ENCODE measurements around the gene AGR2.

The AGR2 gene

DNA sequence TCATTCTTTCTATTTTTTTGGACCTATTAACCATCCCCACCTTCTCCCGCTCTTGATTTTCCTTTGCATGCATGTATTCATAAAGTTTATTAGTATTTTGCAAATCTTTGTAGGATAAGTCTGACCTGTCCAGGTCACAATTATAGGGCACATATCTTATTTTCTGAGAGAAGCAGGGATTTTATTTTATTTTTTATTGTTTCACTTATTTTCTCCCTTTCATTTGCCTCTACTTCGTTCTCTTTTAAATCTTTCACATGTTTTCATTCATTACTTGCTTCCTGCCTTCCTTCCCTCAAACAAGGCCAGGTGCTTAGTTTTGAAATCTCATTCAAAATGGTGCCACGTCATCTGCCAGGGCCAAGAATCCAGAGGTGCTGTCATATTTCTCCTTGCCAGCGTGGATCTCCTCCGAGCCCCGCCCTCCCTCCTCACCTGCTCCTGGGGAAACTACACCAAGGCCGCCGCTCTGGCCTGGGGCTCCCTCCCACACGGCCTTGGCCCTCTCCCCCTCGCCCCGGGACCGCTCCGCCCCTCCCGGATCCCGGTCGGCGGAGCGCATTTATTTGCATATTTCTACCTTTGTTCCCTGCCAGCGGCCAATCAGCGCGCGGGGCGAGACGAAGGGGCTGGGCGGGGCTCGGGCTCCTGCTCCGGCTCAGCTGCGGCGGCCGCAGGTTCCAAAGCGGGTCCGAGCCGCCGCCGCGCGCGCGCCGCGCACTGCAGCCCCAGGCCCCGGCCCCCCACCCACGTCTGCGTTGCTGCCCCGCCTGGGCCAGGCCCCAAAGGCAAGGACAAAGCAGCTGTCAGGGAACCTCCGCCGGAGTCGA, 51.5 kb downstream of the AGR2 start, which contains the start of gene TSPAN13:
Gene TSPAN13 (plus strand): TSS at position 654 of the 830 bp plus-strand sequence. CDS start 213 bp downstream, outside the sequence.
- peaks cover 17% of the 10 kb centered on the region for H3K4me1 Mint-ChIP-seq
- H3K9me3 Mint-ChIP-seq = no peaks in the 10 kb centered on the region
- H3K36me3 Mint-ChIP-seq (ENCODE audit: low read depth) = no peaks in the 10 kb centered on the region
- H3K27ac Mint-ChIP-seq = peak within 1 kb of the TSS; percentile 40
- H3K4me3 Mint-ChIP-seq = peak within 1 kb of the TSS; percentile 82
- ATAC-seq (peak; percentile 85), DNase-seq (peak; percentile 75)
- H3K27me3 Mint-ChIP-seq = peaks cover 37% of the 10 kb centered on the region

DNA sequence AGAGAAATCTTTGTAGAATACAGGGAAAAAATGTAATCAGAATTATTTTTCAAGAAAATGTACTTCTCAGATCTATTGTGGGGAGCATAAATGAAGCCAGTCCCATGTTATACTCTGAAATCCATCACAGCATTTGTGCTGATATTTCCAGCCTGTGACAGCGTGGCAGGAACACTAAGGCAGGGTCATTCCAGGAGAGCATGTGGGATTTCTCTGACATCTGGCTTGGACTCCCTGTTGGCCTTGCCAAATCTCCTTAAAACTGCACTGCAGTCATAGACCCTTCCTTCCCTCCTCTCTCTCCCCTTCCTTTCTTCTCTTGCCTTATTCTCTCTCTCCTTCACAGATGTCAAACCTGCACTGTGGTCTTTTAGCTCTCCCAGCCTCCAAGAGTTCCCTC, 57.7 kb downstream of the AGR2 start:
- ATAC-seq (no peak), DNase-seq (no peak)
- peaks cover 4% of the 10 kb centered on the region for H3K27me3 Mint-ChIP-seq
- no peak overlapping the region for H3K4me3 Mint-ChIP-seq
- H3K36me3 Mint-ChIP-seq (ENCODE audit: low read depth) = no peaks in the 10 kb centered on the region
- no peak overlapping the region for H3K27ac Mint-ChIP-seq
- H3K9me3 Mint-ChIP-seq = no peaks in the 10 kb centered on the region
- H3K4me1 Mint-ChIP-seq = no peaks in the 10 kb centered on the region

DNA sequence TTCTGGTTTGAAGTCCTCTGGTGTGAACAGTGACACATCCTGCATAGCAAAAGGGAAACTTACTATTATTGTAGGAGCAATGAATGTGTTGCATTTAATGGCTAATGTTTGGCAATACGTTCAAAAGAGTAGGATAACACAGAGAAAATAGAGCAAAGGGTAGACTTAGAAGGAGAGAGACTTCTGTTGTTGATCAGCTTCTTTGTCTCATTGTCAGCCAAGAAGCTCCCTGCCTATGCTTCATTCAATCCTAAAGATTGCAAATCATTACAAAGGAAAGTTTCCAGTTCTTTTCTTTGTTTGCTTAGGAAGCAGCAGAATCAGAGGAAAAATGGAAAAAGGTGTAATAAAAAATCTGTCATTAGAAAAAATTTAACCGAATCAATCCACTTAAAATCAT, 59.2 kb downstream of the AGR2 start:
- ATAC-seq (no peak), DNase-seq (no peak)
- Mint-ChIP-seq H3K4me1 (peaks cover under 1% of the 10 kb centered on the region), H3K27ac (no peak overlapping the region), H3K27me3 (no peaks in the 10 kb centered on the region), H3K4me3 (no peak overlapping the region), H3K36me3 (ENCODE audit: low read depth) (no peaks in the 10 kb centered on the region), H3K9me3 (no peaks in the 10 kb centered on the region)

DNA sequence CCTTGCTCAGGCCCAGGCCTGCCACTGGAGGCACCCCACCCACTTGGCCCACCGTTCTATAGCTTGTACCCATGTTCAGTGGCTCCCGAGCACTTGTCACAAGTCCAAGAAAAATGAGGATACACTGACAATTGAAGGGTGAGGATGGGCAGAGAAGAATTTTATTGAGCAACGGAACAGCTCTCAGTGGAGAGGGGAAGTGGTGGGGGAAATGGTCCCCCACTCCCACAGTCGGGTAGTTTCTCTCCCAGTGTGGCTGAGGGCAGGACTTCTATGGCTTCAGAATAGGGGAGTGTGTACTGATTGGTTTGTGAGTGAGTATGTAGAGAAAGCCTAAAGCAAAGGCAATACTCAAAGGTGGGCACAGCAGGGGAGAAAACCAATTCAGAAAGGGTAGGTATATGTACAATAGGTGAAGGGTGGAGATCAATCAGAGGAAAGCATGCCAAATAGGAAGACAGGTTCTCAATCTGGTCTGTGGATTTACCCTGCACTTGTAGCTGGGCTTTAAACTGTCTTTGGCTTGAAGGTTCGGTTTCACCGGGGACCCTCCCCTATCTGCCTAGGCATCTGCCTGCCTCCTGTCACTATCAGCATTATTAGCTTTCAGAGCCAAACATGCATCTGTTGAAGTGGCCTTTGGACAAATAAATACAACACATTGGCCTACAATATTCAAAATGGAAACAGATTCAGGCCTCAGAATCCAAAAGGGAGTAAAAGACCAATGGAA, 60.1 kb downstream of the AGR2 start:
- Mint-ChIP-seq H3K4me1 (peaks cover 9% of the 10 kb centered on the region), H3K27ac (no peak overlapping the region), H3K4me3 (no peak overlapping the region), H3K36me3 (ENCODE audit: low read depth) (no peaks in the 10 kb centered on the region), H3K27me3 (no peaks in the 10 kb centered on the region), H3K9me3 (no peaks in the 10 kb centered on the region)
- ATAC-seq (no peak), DNase-seq (no peak)

DNA sequence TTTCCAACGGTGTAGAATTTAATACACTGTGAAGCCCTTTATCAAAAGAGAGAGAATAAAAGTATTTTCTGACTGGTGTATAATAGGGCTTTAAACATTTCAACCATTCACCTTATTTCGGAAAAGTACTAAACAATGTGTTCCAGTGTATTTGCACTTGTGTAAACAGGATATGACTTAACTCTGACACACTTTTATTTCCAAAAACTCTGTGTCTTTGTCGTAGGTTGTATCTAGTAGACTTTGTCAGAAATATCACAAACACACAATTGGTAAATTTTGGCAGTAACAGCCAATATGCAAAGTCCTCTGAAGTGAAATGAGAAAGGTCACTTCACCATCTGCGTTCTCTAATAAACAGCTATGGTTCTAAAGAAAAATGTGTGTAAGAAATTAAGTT, 61.6 kb downstream of the AGR2 start:
- Mint-ChIP-seq H3K27me3 (no peaks in the 10 kb centered on the region), H3K4me1 (peaks cover 9% of the 10 kb centered on the region), H3K36me3 (ENCODE audit: low read depth) (no peaks in the 10 kb centered on the region), H3K27ac (no peak overlapping the region), H3K4me3 (no peak overlapping the region), H3K9me3 (no peaks in the 10 kb centered on the region)
- DNase-seq (no peak), ATAC-seq (no peak)

DNA sequence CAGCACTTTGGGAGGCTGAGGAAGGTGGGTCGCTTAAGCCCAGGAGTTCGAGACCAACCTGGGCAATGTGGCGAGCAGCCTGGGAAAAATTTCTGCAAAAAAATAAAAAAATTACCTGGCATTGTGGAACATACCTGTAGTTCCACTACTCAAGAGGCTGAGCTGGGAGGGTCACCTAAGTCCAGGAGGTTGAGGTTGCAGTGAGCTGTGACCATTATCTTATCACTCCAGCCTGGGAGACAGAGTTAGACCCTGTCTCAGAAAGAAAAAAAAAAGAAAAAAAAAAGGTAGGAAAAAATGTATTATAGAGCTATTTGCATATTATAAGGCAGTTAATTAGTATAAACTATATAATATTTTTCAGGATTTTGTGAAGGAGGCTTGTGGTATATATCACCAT, 62.3 kb downstream of the AGR2 start:
- peaks cover 9% of the 10 kb centered on the region for H3K4me1 Mint-ChIP-seq
- H3K36me3 Mint-ChIP-seq (ENCODE audit: low read depth) = no peaks in the 10 kb centered on the region
- no peak for ATAC-seq
- no peak overlapping the region for H3K4me3 Mint-ChIP-seq
- no peak overlapping the region for H3K27ac Mint-ChIP-seq
- no peak for DNase-seq
- H3K9me3 Mint-ChIP-seq = no peaks in the 10 kb centered on the region
- peaks cover 2% of the 10 kb centered on the region for H3K27me3 Mint-ChIP-seq

Data from activated naive CD8-positive, alpha-beta T cell treated with anti-CD3 and anti-CD28 coated beads, Interleukin-2, amount 50 U/mL, for 24 hours (primary cell).